ENCODE results near the gene FAM221A.
"Not testable (repeated sequence)": the region's sequence is repeated elsewhere in the genome, so short reads cannot be mapped to it uniquely, and the experiment has no call there.

Gene FAM221A

GRCh38 chr7:23680414-23681405, 711 bp downstream of the FAM221A start:
- Histone ChIP-seq H3K79me2 (ENCODE audit: control insufficient read depth, insufficient read depth, low read length, poor library complexity) (peaks cover 5% of the 10 kb centered on the region), H2BK120ac (ENCODE audit: insufficient read depth, low read length, poor library complexity) (no peak overlapping the region), H3K14ac (ENCODE audit: low read length) (peak overlapping the region; percentile 74), H2AFZ (ENCODE audit: insufficient read depth, low read length, poor library complexity) (peak overlapping the region; percentile 92), H2AK5ac (ENCODE audit: low read length) (no peak overlapping the region), H3K9me3 (ENCODE audit: insufficient read depth, low read depth, low read length) (no peaks in the 10 kb centered on the region), H3K4ac (ENCODE audit: low read depth, low read length) (peak overlapping the region; percentile 40), H3K36me3 (ENCODE audit: control insufficient read depth in 1 of 2, insufficient read depth in 2 of 2, low read length in 2 of 2) (peaks cover 0 to 2% of the 10 kb centered on the region in 2 experiments), H4K12ac (ENCODE audit: low read depth, low read length) (peak overlapping the region; percentile 19), H3K4me2 (ENCODE audit: low read length) (peak overlapping the region; percentile 68), H2BK5ac (ENCODE audit: low read depth, low read length, poor library complexity) (no peak overlapping the region), H2BK12ac (ENCODE audit: low read length) (no peak overlapping the region), H3K79me1 (ENCODE audit: low read length) (peaks cover 2% of the 10 kb centered on the region), H3K18ac (ENCODE audit: low read length) (peak overlapping the region; percentile 66), H3K27me3 (ENCODE audit: insufficient read depth, low read length) (no peaks in the 10 kb centered on the region), H4K91ac (ENCODE audit: low read depth, low read length) (peak overlapping the region; percentile 5), H3K9ac (ENCODE audit: low read length) (no peak overlapping the region), H3K23ac (ENCODE audit: low read length) (no peak overlapping the region), H3K4me1 (ENCODE audit: control insufficient read depth in 1 of 2, insufficient read depth in 2 of 2, low read length in 2 of 2) (peaks cover 3 to 6% of the 10 kb centered on the region in 2 experiments), H3K4me3 (ENCODE audit: low read depth, low read length) (peak overlapping the region; percentile 76), H3K27ac (ENCODE audit: low read depth, low read length) (no peak overlapping the region), H4K8ac (ENCODE audit: low read depth, low read length) (peak overlapping the region; percentile 84)
- no CpG with 5 or more reads among the region's 42 CpGs for WGBS (ENCODE audit: extremely low coverage, insufficient coverage, insufficient read length)
- DNase-seq = peak in 1 of 2 donors; percentile 29

DNA sequence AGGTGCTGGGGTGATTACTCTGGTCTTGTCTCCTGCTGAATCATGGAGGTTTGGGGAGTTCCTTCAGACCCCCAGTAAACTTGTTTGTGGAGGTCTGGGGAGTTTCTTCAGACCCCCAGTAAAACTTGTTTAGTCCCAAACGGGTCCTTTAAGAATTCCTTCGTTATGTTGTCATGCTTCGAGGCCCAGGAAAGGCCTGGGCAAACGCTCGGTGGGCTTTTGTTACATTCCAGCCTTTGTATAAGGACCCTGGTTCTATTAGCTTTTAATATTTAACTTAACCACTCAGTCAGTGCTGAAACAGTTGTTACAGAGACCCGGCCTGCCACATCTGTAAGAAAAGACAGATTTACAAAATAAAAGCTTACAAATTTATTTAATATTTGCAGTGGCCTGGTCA, 4.0 kb downstream of the FAM221A start:
- no CpG with 5 or more reads among the region's 6 CpGs for WGBS (ENCODE audit: extremely low coverage, insufficient coverage, insufficient read length)
- H3K4ac ChIP-seq (ENCODE audit: low read depth, low read length); H3K4me3 ChIP-seq (ENCODE audit: low read depth, low read length); H2BK5ac ChIP-seq (ENCODE audit: low read depth, low read length, poor library complexity); H3K23ac ChIP-seq (ENCODE audit: low read length); H2BK120ac ChIP-seq (ENCODE audit: insufficient read depth, low read length, poor library complexity); H3K18ac ChIP-seq (ENCODE audit: low read length); H3K79me1 ChIP-seq (ENCODE audit: low read length); H3K4me1 ChIP-seq (ENCODE audit: control insufficient read depth in 1 of 2, insufficient read depth in 2 of 2, low read length in 2 of 2); H3K14ac ChIP-seq (ENCODE audit: low read length); H3K79me2 ChIP-seq (ENCODE audit: control insufficient read depth, insufficient read depth, low read length, poor library complexity); H4K8ac ChIP-seq (ENCODE audit: low read depth, low read length); H3K27ac ChIP-seq (ENCODE audit: low read depth, low read length); H3K4me2 ChIP-seq (ENCODE audit: low read length); DNase-seq; H2BK12ac ChIP-seq (ENCODE audit: low read length); H3K9ac ChIP-seq (ENCODE audit: low read length); H2AK5ac ChIP-seq (ENCODE audit: low read length); H3K36me3 ChIP-seq (ENCODE audit: control insufficient read depth in 1 of 2, insufficient read depth in 2 of 2, low read length in 2 of 2); H4K91ac ChIP-seq (ENCODE audit: low read depth, low read length); H4K12ac ChIP-seq (ENCODE audit: low read depth, low read length); H3K27me3 ChIP-seq (ENCODE audit: insufficient read depth, low read length); H2AFZ ChIP-seq (ENCODE audit: insufficient read depth, low read length, poor library complexity); H3K9me3 ChIP-seq (ENCODE audit: insufficient read depth, low read depth, low read length): not testable (repeated sequence)

DNA sequence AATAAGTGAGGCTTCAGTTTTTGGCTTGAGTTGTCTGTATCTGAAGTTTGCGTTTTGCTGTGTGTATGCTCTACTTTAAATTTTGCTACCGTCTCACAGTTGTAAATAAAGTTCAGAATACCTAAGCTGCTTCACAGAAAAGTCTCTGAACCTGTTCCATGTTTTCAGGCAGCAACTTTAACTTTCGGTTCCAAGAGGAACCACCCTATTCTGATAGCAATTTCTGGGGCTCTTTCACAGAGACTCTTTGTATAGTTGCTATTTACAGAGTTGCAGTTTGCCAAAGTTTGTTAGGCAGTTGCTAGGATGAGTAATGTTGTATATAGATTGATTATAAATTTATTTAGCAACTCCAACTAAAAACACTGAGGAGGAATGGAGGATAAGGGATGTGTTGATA, 5.7 kb downstream of the FAM221A start:
- DNase-seq = no peak
- no CpG with 5 or more reads among the region's 3 CpGs for WGBS (ENCODE audit: extremely low coverage, insufficient coverage, insufficient read length)
- Histone ChIP-seq H3K18ac (ENCODE audit: low read length) (no peak overlapping the region), H4K8ac (ENCODE audit: low read depth, low read length) (no peak overlapping the region), H3K79me2 (ENCODE audit: control insufficient read depth, insufficient read depth, low read length, poor library complexity) (peaks cover 4% of the 10 kb centered on the region), H3K4me1 (ENCODE audit: control insufficient read depth in 1 of 2, insufficient read depth in 2 of 2, low read length in 2 of 2) (peaks cover 3 to 4% of the 10 kb centered on the region in 2 experiments), H3K14ac (ENCODE audit: low read length) (no peak overlapping the region), H3K9ac (ENCODE audit: low read length) (no peak overlapping the region), H3K27me3 (ENCODE audit: insufficient read depth, low read length) (no peaks in the 10 kb centered on the region), H3K23ac (ENCODE audit: low read length) (no peak overlapping the region), H3K79me1 (ENCODE audit: low read length) (no peaks in the 10 kb centered on the region), H2BK12ac (ENCODE audit: low read length) (no peak overlapping the region), H3K4ac (ENCODE audit: low read depth, low read length) (no peak overlapping the region), H3K4me2 (ENCODE audit: low read length) (no peak overlapping the region), H2AK5ac (ENCODE audit: low read length) (no peak overlapping the region), H4K12ac (ENCODE audit: low read depth, low read length) (no peak overlapping the region), H3K36me3 (ENCODE audit: control insufficient read depth in 1 of 2, insufficient read depth in 2 of 2, low read length in 2 of 2) (peaks cover 0 to 3% of the 10 kb centered on the region in 2 experiments), H3K4me3 (ENCODE audit: low read depth, low read length) (no peak overlapping the region), H2BK120ac (ENCODE audit: insufficient read depth, low read length, poor library complexity) (no peak overlapping the region), H2BK5ac (ENCODE audit: low read depth, low read length, poor library complexity) (no peak overlapping the region), H4K91ac (ENCODE audit: low read depth, low read length) (no peak overlapping the region), H2AFZ (ENCODE audit: insufficient read depth, low read length, poor library complexity) (no peak overlapping the region), H3K27ac (ENCODE audit: low read depth, low read length) (no peak overlapping the region), H3K9me3 (ENCODE audit: insufficient read depth, low read depth, low read length) (no peaks in the 10 kb centered on the region)

DNA sequence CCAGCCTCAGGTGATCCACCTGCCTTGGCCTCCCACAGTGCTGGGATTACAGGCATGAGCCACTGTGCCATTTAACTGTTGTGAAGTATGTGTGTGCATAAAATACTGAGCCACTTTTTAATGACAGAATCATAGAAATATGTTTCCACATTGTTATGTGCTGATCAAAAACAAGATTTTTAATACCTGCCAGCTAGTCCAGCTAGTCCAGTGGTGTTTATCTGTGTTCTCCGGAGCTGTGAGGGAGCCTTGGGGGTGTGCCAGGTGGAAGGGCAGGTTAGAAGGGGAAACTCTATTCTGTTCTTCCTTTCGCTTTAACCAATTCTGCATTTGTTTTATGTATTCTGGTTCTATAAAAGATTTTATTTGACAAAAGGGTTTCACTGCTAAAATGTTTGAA, 7.0 kb downstream of the FAM221A start:
- Histone ChIP-seq H3K79me1 (ENCODE audit: low read length) (no peaks in the 10 kb centered on the region), H3K27ac (ENCODE audit: low read depth, low read length) (no peak overlapping the region), H2BK12ac (ENCODE audit: low read length) (no peak overlapping the region), H2BK120ac (ENCODE audit: insufficient read depth, low read length, poor library complexity) (no peak overlapping the region), H3K36me3 (ENCODE audit: control insufficient read depth in 1 of 2, insufficient read depth in 2 of 2, low read length in 2 of 2) (peaks cover 0 to 2% of the 10 kb centered on the region in 2 experiments), H4K91ac (ENCODE audit: low read depth, low read length) (no peak overlapping the region), H3K9ac (ENCODE audit: low read length) (no peak overlapping the region), H2AK5ac (ENCODE audit: low read length) (no peak overlapping the region), H3K18ac (ENCODE audit: low read length) (no peak overlapping the region), H4K8ac (ENCODE audit: low read depth, low read length) (no peak overlapping the region), H3K23ac (ENCODE audit: low read length) (no peak overlapping the region), H3K79me2 (ENCODE audit: control insufficient read depth, insufficient read depth, low read length, poor library complexity) (no peaks in the 10 kb centered on the region), H3K4me3 (ENCODE audit: low read depth, low read length) (no peak overlapping the region), H4K12ac (ENCODE audit: low read depth, low read length) (no peak overlapping the region), H3K9me3 (ENCODE audit: insufficient read depth, low read depth, low read length) (no peaks in the 10 kb centered on the region), H3K27me3 (ENCODE audit: insufficient read depth, low read length) (no peaks in the 10 kb centered on the region), H3K4ac (ENCODE audit: low read depth, low read length) (no peak overlapping the region), H2AFZ (ENCODE audit: insufficient read depth, low read length, poor library complexity) (no peak overlapping the region), H3K14ac (ENCODE audit: low read length) (no peak overlapping the region), H3K4me1 (ENCODE audit: control insufficient read depth in 1 of 2, insufficient read depth in 2 of 2, low read length in 2 of 2) (peaks cover 0 to 6% of the 10 kb centered on the region in 2 experiments), H2BK5ac (ENCODE audit: low read depth, low read length, poor library complexity) (no peak overlapping the region), H3K4me2 (ENCODE audit: low read length) (no peak overlapping the region)
- DNase-seq = peak; percentile 33 to 74
- no CpG with 5 or more reads among the region's 2 CpGs for WGBS (ENCODE audit: extremely low coverage, insufficient coverage, insufficient read length)

Data from trophoblast cell (in vitro differentiated cells and primary cell).